ENCODE measurements around the gene KIRREL3.

The KIRREL3 gene

DNA sequence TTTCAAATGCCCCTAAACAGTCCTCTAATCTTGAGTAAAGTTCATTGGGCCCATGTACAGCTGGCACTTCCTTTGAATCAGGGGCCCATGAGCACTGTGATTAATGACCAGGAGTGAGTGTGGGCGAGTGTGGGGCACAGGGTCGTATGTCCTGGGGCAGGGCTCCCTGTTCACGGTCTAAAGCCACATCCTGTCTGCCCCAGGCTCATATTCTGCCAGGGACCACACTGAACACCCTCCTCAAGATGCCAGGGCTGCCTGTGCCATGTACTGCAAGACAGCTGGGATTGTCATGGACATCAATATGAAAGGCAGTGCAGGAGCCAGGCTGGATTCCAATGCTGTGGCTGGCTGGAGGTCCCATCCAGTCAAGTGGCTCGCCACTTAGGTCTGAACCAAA is 130.5 kb downstream of the KIRREL3 start:
- no peak for DNase-seq (ENCODE audit: low spot score)

DNA sequence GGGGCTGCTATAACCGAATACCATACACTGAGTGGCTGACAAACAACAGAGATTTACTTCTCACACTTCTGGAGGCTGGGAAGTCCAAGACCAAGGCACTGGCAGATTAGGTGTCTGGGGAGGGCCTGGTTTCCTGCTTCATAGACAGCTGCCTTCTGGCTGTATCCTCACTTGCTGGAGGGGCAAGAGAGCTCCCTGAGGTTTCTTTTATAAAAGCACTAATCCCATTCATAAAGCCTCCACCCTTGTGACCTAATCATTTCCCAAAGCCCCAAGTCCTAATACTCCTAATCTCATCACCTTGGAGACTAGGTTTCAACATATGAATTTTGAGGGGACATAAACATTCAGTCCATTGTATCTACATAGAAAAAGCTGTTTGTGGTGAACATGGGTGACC is 131.8 kb downstream of the KIRREL3 start:
- DNase-seq (ENCODE audit: low spot score), result no peak

DNA sequence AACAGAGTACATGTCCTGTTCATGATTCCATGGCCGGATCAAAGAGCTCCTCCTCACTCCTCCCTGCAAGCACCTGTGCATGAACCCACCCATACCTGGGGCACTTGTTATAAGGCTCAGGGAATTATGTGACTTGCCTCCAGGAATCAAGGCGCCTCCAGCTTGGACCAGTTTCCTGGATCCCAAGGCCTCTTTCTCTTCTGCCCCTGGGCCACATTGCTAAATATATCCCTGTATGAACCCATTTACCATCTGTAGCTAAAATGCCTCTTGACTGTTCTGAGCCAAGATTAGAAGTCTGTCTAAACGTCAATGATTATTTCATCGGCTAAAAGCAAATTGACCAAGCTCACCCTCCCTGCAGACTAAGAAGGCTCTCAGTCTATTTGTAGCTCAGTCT is 135.6 kb downstream of the KIRREL3 start:
- DNase-seq (ENCODE audit: low spot score), result no peak

DNA sequence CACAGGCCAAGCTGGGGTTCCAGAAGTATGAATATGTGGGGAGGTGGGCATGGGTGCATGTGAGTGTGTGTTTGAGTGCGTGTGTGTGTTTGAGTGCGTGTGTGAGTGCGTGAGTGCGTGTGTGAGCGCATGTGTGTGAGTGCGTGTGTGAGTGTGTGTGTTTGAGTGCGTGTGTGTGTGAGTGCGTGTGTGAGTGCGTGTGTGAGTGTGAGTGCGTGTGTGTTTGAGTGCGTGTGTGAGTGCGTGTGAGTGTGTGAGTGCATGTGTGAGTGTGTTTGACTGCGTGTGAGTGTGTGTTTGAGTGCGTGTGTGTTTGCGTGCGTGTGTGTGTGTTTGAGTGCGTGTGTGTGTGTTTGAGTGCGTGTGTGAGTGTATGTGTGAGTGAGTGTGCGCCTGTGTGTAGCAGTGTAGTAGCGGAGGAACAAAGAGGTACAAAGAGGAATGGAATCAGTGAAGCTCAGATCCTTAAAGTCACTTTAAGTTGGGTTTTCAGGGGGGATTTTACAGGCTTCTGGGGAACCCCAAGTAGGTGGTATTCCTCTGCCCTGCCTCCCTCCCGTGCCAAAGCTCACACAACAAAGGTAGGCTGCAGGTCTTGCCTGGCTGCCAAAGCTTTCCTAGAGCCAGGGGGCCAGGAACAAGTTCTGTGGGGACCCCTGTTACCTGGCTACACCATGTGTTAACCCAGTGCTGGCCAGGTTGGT is 137.1 kb downstream of the KIRREL3 start:
- no peak for DNase-seq (ENCODE audit: low spot score)

DNA sequence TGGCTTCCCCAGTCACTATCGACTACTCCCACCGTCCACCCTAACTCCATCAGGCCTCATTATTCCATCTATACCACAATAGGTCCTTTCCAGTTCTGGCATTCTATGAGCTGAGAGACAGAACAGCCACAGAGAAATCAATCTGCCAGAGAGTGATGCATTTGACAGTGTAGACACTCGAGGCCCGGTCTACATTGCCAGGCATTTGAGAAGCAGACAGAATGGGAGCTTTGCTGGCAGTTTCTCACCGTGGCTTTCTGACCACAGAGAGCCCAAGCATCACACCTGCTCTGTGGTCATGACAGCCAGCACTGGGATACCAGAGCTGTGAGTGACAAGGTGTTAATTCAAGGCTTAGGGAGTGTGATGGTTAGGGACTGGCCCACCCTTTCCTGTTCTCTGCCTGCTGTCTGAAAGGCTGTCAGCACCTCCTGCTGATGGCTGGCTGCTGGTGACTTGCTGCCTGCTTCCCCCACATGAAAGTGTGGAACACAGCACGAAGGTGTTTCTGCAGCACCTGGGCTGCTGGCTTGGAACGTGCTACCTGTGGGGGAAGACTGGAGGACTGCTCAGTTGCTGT is 137.8 kb downstream of the KIRREL3 start:
- DNase-seq (ENCODE audit: low spot score), result no peak

DNA sequence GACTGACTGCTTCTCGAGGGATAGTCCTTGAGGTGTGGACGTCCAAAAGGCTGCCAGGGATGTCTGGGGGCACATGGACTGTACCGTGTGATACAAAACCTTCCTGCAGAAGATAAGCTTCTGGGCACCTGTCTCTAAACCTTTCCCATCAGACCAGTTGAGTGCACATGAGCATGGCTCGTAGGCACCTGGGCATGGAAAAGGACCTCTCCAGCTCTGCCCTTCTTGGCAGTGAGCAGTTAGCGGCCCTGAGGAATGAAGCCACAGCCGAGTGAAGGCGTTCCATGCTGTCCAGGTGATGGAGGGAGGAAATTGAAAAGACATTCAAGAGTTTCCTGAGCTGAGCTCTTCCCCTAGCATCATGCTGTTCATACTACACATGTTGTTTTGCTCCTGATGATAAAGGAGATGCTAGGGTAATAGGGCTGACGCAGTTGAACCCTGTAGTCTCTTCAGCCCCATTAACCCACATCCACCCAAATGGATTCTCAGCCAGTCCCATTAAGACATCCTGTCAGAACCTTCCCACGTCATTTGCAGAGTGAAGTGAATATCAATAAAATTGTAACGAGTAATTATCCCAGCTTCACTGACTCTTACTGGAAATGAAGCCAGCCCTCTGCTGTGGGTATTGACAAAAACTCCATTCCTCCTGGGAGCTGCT is 138.6 kb downstream of the KIRREL3 start:
- DNase-seq (ENCODE audit: low spot score), result no peak

DNA sequence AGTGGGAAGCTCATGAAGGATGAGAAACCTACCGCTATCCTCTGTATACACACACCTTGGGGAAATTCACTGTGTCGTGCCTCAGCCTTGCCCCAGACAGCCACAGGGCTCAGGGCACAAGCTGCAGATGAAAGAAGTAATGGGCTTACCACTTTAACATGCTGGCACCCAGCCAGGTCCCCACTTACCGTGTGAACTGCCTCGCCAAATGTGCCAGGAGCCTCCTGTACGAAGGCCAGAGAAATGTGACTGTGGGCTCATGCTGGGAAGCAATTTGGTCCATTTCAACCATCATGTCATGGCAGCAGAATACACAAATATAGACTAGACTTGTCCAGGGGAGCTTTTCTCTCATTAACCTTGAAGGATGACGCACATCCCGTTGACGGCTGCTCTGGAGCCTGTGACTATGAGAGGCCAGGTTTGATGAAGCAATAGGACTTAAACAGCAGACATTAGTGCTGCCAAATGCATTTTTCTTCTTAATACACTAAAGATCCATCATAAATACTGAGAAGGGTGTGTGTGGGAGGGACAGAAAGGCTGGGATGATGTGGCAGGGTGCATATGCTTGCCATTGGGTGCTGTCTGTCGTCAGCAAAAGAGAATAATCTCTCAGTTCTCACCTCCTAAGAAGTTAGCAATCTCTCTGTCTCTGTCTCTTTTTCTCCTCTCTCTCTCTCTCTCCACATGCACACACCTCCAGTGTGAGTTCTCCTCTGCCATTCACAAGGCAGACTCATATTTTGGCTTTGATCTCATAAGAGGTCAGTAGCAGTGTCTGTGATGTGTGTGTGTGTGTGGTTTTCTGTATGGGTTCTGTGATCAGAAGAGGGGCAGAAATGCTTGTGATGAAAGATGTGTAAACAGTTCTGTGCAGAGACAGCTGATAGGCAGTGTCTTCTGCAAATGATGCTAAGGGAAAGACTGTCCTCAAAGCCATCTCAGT is 142.4 kb downstream of the KIRREL3 start:
- no peak for DNase-seq (ENCODE audit: low spot score)

DNA sequence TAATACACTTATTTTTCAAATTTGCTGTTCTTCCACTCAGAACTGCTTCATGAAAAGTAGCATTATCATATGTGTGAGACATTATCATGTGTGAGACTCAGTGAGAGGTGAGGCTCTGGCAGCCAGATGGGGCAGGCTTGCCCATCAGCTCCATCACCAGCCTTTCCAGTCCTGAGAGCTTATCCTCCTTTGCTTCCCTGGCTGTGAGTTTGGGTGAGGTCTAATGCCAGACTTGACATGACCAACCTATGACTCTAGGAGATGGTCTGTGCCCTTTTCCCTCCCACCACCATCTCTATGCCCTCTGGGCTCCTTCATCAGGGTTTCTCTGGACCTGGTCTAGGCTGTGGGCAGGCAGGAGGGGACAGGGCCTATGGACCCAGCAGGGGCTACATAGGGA is 145.0 kb downstream of the KIRREL3 start:
- no peak for DNase-seq (ENCODE audit: low spot score)

DNA sequence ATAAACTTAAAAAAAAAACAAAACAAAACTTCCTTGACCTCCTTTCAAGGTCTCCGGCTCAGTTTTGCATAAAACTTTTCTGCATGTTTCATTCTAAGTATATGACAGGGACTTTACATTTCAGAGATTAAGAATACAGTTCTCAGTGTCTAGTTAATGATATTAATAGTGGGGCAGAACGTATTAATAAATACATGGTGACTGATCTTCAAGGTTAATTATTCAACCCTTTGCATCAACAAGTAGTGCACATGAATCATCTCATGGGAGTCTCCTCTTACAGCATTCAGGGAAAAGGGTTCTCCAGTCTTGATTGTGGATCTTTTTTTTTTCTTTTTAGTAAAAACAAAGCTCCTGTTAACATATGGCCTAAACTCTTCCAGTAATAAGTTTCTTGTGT is 146.8 kb downstream of the KIRREL3 start:
- DNase-seq (ENCODE audit: low spot score), result no peak

DNA sequence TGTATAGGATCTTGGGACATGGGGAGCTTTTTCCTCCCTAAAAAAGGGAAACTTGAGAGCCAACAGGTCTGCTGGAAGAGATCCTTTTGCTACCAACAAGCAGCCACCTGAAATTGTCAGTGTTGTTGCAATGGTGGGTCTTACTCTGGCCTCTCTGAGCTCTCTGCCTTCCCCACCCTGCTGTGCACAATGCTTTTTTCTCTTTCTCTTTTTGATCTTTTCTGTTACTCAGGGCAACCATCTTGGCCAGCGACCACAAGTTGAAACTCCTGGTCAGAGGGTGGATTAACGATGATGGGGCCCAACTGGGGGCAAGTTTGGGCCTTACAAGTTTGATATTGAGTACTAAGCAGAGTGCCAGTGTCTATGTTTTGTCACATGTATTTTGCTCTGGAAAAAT is 155.8 kb downstream of the KIRREL3 start:
- no peak for DNase-seq (ENCODE audit: low spot score)

DNA sequence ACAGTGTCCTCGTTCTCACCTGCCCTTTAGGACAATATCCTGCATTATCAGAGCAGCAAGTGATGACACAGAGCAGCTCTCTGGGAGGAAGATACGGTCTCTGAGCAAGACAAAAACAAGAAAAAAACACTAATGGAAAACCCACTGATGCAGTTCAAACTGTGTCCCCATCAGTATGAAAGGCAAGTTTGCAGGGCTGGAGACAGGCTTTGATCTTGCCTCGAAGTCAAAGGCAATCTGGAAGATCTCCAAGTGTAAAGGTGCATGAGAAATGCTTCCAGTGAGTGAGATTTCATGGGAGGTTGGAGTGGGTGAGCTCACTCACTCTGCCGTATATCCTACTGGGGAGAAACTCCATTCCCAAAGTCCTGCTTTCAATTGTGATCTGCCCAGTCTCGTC is 157.5 kb downstream of the KIRREL3 start:
- DNase-seq (ENCODE audit: low spot score), result no peak

DNA sequence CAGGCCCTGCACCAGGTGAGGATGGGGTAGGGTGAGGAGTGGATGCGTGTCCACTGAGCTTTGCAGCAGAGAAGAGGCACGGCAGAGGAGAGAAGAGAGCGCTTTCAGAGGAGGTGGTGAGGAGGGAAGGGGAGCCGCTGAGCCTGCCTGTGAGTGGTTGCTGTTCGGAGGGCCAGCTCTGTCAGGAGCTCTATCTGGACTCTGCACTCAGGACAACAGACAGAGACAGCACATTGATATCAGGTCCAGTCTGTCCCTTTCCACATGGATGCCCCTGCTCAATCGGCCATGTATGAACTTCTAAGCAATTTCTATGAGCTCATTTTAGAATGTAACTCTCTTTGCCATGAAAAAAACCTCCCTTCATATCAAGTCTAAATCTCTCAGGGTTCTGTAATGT is 158.6 kb downstream of the KIRREL3 start:
- DNase-seq (ENCODE audit: low spot score), result no peak

DNA sequence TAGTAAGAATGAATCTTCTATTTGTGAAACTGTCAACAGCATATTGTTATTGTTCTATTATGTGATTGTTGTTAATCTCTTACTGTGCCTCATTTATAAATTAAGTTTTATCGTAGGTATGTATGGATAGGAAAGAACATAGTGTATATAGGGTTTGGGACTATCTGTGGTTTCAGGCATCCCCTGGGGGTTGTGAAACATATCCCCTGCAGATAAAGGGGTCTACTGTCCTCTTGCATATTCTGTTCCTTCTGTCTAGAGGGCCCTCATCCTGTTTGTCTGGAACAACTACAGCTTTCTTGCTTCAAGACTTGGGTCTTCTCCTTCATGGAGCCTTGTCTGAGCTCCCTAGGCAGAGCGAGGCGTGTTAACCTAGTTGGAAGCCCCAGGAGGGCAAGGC is 159.6 kb downstream of the KIRREL3 start:
- DNase-seq (ENCODE audit: low spot score), result no peak

DNA sequence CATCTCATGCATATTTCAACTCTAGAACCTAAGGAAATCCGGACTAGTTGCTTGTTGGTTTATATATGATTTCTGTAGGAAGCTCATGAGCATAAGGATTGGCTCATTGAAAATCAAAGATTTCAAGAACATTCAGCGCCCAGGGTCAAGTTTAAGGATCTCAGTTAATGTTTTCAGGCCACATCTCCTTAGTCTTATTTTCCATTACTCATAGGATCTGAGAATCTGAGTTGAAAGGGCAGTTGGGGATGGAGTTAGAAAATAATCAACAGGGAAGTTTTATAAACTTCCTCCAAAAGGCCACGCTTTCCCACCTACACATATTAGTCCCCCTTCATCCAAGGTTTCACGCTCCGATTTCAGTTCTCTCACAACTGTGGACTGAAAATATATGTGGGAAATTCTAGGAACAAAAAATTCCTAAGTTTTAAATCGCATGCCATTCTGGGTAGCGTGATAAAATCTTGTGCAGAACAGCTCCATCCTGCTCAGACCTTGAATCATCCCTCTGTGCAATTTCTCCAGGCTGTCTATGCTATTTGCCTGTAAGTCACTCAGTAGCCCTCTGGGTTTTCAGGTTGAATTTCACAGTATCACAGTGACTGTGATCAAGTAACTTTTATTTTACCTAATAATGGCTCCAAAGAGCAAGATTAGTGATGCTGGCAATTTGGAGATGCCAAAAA is 160.2 kb downstream of the KIRREL3 start:
- no peak for DNase-seq (ENCODE audit: low spot score)

DNA sequence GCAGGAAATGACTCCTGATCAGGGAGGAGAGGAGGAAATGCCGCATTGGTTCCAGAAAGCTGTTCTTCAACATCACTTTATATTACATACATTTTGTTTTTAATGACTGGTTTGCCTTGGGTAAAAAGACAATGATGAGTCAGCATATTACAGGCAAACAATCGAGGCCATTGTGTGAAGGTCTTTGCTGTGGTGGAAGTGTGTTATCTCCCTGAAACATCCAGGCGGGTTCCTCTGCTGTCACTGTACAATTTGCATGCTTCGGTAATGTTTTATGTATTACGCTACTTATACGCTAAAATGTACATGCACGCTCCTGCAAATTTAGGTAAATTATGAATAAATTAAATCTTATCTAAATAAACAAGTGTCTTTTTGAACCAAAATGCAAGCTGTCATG is 161.1 kb downstream of the KIRREL3 start:
- DNase-seq (ENCODE audit: low spot score), result no peak

DNA sequence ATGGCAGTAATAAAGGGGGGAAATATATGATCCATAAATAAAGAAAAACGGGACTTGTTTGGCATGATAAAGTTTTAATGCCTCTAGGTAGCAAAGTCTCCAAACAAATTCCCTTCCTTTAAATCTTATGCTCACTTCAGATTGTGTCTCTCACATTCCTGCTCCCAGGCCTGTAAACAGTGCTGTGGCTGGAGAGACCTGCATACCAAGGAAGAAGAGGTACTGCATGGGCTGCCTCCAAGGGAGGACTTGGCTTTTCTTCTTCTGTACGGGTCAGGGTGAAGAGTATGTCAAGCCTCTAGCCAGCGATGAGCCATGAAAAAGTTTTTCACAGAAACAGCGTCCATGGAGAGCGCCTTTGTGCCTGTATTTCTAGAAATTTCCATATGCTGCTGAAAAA is 161.8 kb downstream of the KIRREL3 start:
- no peak for DNase-seq (ENCODE audit: low spot score)

DNA sequence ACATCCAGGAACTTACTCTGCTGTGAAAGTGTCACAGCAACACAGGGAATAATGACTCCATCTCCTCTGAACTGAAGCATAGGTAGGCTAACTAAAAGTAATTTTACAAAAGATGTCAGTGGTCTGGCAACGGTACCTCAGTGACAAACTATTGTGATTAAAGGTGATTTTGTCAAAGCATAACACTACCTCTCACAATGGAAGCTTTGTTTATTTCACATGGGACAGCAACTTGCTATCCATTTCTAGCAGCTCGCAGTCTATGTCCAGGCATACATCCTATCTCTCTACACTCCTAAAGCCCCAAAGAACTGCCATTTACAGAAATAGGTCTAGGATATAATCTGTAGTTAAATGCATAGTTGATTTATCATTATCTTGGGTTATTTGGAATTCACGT is 163.0 kb downstream of the KIRREL3 start:
- no peak for DNase-seq (ENCODE audit: low spot score)

DNA sequence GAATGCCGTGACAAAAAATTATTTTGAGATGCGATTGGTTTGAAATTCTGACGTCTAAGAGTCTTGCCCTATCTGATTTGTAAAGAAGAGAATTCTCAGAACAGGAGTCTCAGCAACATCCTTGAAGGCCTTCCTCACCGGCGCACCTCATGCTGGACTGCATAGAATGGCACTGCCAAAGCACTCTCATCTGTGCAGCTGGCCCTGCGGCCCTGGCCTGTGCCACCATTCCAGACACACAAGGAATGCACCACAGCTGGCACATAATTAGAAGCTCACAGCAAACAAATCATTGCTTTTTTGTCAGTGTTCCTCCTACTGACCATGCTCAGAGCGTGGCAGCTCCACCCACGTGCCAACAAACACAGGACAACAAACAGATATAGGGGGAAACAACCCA is 166.0 kb downstream of the KIRREL3 start:
- DNase-seq (ENCODE audit: low spot score), result no peak

DNA sequence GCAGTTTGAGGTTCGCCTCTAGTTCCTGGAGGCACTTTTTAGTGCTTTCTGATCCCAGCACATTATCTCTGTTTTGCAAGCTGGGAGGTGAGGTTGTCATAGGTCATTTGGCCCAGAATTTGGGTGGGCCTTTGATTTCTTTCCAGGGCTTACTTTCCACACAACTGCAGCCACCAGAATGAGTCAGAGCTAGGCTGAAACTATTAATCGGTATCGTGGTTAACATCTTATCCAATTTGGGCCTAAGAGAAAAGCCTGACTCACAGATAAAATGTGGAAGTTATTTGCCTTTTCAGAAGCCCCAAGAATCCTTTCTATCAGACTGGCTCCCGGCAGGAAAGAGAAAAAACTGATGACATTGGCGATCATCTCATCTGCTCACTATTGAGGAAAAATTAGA is 166.4 kb downstream of the KIRREL3 start:
- no peak for DNase-seq (ENCODE audit: low spot score)

DNA sequence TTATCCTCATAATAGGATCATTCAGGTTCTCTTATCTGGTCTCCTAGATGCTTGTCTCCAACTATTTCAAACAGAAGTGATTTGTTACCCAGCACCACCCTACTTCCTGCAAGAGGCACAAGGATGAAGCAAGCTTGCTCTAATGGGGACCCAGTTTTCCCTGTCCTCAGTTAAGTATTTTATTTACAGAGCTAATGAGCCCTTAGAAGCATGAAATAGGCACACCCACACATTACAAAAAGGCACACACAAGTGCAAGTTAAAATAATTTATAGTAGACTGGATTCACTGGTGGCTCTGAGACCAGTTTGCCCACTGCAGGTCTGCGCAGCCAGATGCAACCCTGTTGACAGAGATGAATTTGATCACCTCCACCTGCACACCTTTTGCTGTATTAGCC is 167.5 kb downstream of the KIRREL3 start:
- DNase-seq (ENCODE audit: low spot score), result no peak

DNA sequence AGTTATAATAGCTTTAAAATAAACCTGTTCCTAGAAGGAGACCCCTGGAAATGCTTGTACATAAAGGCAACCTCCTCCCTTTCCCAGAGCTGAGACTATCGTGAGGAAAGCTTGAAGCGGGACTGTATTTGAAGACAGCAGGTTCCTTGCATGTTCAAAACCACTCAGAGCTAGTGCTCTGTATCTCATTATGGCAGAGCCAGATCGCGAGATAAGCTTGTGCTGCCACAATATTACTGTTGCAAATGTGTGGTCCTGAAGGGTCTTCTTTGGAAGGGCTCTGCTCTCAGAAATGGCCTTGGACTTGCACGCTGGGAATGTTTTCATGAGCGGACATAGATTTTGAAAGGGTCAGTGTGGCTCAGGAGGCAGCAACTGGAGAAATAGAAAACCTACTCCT is 168.2 kb downstream of the KIRREL3 start:
- no peak for DNase-seq (ENCODE audit: low spot score)

DNA sequence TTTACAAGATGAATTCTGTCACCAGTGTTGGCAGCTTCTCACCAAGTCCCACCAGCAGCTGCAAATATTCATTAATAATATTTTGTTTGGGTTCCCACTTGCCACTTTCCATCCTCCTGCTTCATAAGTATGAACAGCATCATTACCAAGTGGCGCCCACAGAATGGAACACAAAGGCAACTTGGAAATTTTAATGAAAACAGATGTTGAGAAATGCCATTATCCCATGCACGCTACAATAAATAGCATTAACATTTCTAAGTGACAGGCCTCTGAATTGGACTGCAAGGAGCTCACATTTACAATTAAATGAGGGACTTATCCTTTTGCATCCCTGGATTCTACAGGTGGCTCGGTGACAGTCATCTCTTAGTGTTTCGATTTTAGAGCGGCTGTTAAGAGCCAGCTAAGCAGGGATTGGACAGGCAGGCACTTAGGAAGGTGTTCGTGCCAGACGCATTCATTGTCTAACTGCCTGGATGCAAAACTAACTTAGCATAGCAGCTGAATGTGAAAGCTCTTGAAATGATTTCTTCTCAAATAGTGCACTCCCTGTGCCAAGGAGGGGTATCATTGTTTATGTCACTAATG is 170.3 kb downstream of the KIRREL3 start:
- no peak for DNase-seq (ENCODE audit: low spot score)

Measured in activated CD4-positive, alpha-beta T cell treated with anti-CD3 and anti-CD28 coated beads, Interleukin-2, Interleukin-4, amounts not matched to agents 100 ng/mL and 50 ng/mL, durations not matched to agents 16 hours and 8 hours (primary cell).